ENCODE data around the gene FNIP1.
A peak's percentile ranks its signal among the peaks of the same experiment; 100 is the strongest.

The FNIP1 gene

GRCh38 chr5:131635684-131636572 lies 160.9 kb downstream of the FNIP1 start:
- Histone ChIP-seq H3K4me2 (ENCODE audit: low read depth, low read length, poor library complexity, severe bottlenecking) (peak overlapping the region; percentile 88), H3K79me2 (ENCODE audit: insufficient read depth, low read length) (peaks cover 41% of the 10 kb centered on the region), H3K36me3 (ENCODE audit: insufficient read depth, low read length) (no peaks in the 10 kb centered on the region), H3K9ac (ENCODE audit: low read depth, low read length, poor library complexity, severe bottlenecking) (peak overlapping the region; percentile 98), H3K27me3 (ENCODE audit: insufficient read depth, low read length, poor library complexity, severe bottlenecking) (no peaks in the 10 kb centered on the region), H2AFZ (ENCODE audit: low read length) (no peak overlapping the region), H3K4me1 (ENCODE audit: insufficient read depth, low read length, poor library complexity, severe bottlenecking) (peaks cover 64% of the 10 kb centered on the region), H4K20me1 (ENCODE audit: insufficient read depth, low read length, poor library complexity, severe bottlenecking) (peaks cover 19% of the 10 kb centered on the region), H3F3A (ENCODE audit: low read depth) (peaks cover 14% of the 10 kb centered on the region), H3K9me3 (ENCODE audit: insufficient read depth, low read depth, low read length) (no peaks in the 10 kb centered on the region), H3K4me3 (ENCODE audit: low read length, poor library complexity, severe bottlenecking) (peak overlapping the region; percentile 79), H3K9me2 (replicated peaks; ENCODE audit: low read depth, low read length) (no peaks in the 10 kb centered on the region)
- no peak for TF ChIP-seq EZH2phosphoT487 (IDR thresholded peaks at IDR 0.05; ENCODE audit: borderline replicate concordance)

- Histone ChIP-seq H3K79me2 (ENCODE audit: insufficient read depth, low read length) (peaks cover 49% of the 10 kb centered on the region), H3K4me2 (ENCODE audit: low read depth, low read length, poor library complexity, severe bottlenecking) (peak within 1 kb of the TSS; percentile 88), H2AFZ (ENCODE audit: low read length) (peak within 1 kb of the TSS; percentile 60), H3K4me1 (ENCODE audit: insufficient read depth, low read length, poor library complexity, severe bottlenecking) (peaks cover 61% of the 10 kb centered on the region), H4K20me1 (ENCODE audit: insufficient read depth, low read length, poor library complexity, severe bottlenecking) (peaks cover 24% of the 10 kb centered on the region), H3K9me2 (replicated peaks; ENCODE audit: low read depth, low read length) (no peaks in the 10 kb centered on the region), H3K4me3 (ENCODE audit: low read length, poor library complexity, severe bottlenecking) (peak within 1 kb of the TSS; percentile 92), H3K27me3 (ENCODE audit: insufficient read depth, low read length, poor library complexity, severe bottlenecking) (no peaks in the 10 kb centered on the region), H3K9me3 (ENCODE audit: insufficient read depth, low read depth, low read length) (no peaks in the 10 kb centered on the region), H3K36me3 (ENCODE audit: insufficient read depth, low read length) (no peaks in the 10 kb centered on the region), H3F3A (ENCODE audit: low read depth) (peaks cover 9% of the 10 kb centered on the region), H3K9ac (ENCODE audit: low read depth, low read length, poor library complexity, severe bottlenecking) (peak within 1 kb of the TSS; percentile 98)
- no peak for TF ChIP-seq EZH2phosphoT487 (IDR thresholded peaks at IDR 0.05; ENCODE audit: borderline replicate concordance)
- no peak for TF ChIP-seq CTCF (conservative IDR thresholded peaks at IDR 0.05; ENCODE audit: low read length)
Observed at GRCh38 chr5:131634996-131635683, 161.7 kb downstream of the FNIP1 start, which contains the start of gene RAPGEF6. Gene RAPGEF6 (minus strand): TSS chr5:131635229. CDS start chr5:131635030, 199 bp downstream.

GRCh38 chr5:131634666-131634995 lies 162.2 kb downstream of the FNIP1 start:
- Histone ChIP-seq H3K9me3 (ENCODE audit: insufficient read depth, low read depth, low read length) (no peaks in the 10 kb centered on the region), H3K9ac (ENCODE audit: low read depth, low read length, poor library complexity, severe bottlenecking) (peak overlapping the region; percentile 84), H3K9me2 (replicated peaks; ENCODE audit: low read depth, low read length) (no peaks in the 10 kb centered on the region), H4K20me1 (ENCODE audit: insufficient read depth, low read length, poor library complexity, severe bottlenecking) (peaks cover 28% of the 10 kb centered on the region), H2AFZ (ENCODE audit: low read length) (peak overlapping the region; percentile 60), H3K79me2 (ENCODE audit: insufficient read depth, low read length) (peaks cover 54% of the 10 kb centered on the region), H3F3A (ENCODE audit: low read depth) (peaks cover 9% of the 10 kb centered on the region), H3K36me3 (ENCODE audit: insufficient read depth, low read length) (no peaks in the 10 kb centered on the region), H3K4me3 (ENCODE audit: low read length, poor library complexity, severe bottlenecking) (peak overlapping the region; percentile 92), H3K4me2 (ENCODE audit: low read depth, low read length, poor library complexity, severe bottlenecking) (peak overlapping the region; percentile 67), H3K27me3 (ENCODE audit: insufficient read depth, low read length, poor library complexity, severe bottlenecking) (no peaks in the 10 kb centered on the region), H3K4me1 (ENCODE audit: insufficient read depth, low read length, poor library complexity, severe bottlenecking) (peaks cover 61% of the 10 kb centered on the region)
- TF ChIP-seq EZH2phosphoT487 (IDR thresholded peaks at IDR 0.05; ENCODE audit: borderline replicate concordance) (no peak), CTCF (conservative IDR thresholded peaks at IDR 0.05; ENCODE audit: low read length) (no peak)

Measured in Loucy (cell line).